H7 (cell line): ENCODE results near the gene LMNTD2. TPM values are rescaled to one million over a fixed set of nuclear protein-coding genes. Genes with fewer than 3 reads are reported as not detected.

Source experiments
- DNase-seq: peaks from one replicate; pipeline ENCODE4 v3.0.0; 2012
- H3K27me3 ChIP-seq: 2 replicates; pipeline ENCODE4 v1.6.0; 2011; ENCODE audit warnings: mild to moderate bottlenecking, low read length; ENCODE audit not compliant: control insufficient read depth, insufficient read depth
- H3K36me3 ChIP-seq: replicated peaks from 2 replicates; pipeline ENCODE4 v1.5.1; 2011; ENCODE audit warnings: low read length; ENCODE audit not compliant: control insufficient read depth, insufficient read depth
- H3K4me3 ChIP-seq: 2 replicates; pipeline ENCODE4 v1.5.1; 2011; ENCODE audit warnings: low read depth, mild to moderate bottlenecking, control low read depth, low read length, moderate library complexity; ENCODE audit not compliant: insufficient read depth
- total RNA-seq: library from RNA; depleted of rRNA; stranded (reverse); fragments of >200 nt; shearing (Covaris generic); gene quantifications from 2 replicates; pipeline ENCODE4 v1.2.3, GENCODE V29; 2014; rRNA removed

LMNTD2 gene
- total RNA-seq, 1 experiment from 2014 or later = 4.0 TPM

DNA sequence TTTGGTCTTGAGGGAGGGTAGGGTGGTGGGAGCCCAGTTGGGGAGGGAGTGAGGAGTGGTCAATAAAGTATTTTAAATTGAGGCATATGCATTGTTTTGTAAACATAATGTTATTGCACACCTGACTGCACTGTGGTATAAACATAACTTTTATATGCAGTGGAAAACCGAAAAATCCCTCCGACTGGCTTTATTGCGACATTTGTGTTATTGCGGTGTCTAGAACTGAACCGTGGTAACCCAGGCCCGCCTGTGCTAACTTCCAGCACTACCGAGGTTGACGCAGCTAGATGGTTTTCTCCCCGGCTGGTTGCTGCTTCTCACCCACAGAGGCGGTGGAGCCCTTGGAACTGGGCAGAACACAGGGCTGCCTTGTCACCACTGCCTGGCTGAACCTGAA, 45.9 kb downstream of the LMNTD2 start:
- Histone ChIP-seq H3K27me3 (no peaks in the 10 kb centered on the region), H3K36me3 (peaks cover 2% of the 10 kb centered on the region), H3K4me3 (no peak overlapping the region)
- no peak for DNase-seq

DNA sequence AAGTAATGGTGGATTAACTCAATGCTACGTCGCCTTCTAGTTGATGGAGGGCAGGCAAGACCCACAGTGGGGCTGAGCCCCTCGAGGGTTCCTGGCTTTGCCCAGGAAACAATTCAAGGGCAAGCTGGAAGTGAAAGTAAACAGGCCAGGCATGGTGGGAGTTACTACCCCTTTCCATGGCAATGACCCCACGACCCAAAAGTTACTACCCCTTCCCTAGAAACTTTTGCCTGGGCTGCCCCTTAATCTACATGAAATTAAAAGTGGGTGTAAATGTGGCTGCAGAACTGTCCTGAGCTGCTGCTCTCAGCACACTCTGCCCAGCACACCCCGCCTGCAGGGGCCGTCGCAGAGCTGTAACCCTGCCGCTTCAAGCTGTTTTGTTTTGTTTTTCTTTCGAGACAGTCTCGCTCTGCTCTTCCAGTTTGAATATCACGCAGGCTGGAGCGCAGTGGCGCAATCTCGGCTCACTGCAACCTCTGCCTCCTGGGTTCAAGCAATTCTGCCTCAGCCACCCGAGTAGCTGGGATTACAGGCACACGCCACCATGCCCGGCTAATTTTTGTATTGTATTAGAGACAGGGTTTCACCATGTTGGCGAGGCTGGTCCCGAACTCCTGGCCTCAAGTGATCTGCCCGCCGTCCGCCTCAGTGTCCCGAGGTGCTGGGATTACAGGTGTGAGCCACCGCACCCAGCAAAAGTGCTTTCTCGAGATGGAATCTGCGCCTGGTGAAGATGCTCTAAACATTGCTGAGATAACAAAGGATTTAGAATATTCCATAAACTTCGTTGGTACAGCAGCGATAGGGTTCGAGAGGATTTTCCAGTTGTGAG, 47.6 kb downstream of the LMNTD2 start:
- Histone ChIP-seq H3K27me3 (no peaks in the 10 kb centered on the region), H3K4me3 (no peak overlapping the region), H3K36me3 (peaks cover 2% of the 10 kb centered on the region)
- no peak for DNase-seq

DNA sequence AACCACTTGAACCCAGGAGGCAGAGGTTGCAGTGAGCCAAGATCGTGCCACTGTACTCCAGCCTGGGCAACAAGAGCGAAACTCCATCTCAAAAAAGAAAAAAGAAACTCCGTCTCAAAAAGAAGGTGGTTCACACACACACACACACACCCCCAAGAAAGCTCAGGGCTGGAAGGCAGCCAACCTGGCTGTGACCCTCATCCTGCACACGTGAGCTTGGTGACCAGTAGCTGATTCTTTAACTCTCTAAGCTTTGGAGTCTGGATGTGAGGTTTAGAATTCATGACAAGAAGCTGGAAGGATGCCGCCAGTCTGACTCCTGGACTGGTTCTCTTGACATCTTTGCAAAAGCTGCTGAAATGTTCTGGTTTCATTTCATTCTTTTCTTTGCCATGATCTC, 51.6 kb downstream of the LMNTD2 start:
- H3K4me3 ChIP-seq = no peak overlapping the region

DNA sequence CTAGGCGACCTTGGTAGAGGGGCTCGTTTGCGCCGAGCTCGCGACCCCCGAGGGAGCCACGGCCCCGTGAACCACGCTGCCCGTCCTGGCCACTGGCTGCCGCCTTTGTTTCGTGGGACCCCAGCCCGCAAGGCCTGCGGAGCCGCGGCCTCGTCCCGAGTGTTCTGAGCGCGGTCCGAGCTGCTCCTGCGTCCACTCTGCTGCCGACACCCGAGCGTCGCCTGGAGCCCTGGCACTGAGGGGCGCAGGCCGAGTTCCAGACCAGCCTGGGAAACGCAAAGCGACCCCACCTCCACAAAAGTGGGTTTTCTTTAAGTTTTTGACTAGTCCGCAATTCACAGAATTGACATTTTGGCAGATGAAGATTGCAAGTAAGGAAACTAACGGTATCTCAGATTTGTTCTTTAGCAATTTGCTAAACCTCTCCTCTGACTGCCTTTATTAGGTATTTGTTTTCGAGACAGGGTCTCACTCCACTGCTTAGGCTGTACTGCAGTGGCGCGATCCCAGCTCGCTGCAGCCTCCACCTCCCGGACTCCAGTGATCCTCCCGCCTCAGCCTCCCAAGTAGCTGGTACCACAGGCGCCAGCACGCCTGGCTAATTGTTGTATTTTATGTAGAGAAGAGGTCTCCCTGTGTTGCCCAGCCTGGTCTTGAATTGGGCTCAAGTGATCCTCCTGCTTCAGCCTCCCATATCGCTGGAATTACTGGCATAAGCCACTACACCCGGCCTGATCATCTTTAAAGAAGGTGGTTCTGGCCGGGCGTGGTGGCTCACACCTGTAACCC, 52.6 kb downstream of the LMNTD2 start:
- no peak for DNase-seq
- peak overlapping the region; percentile 76 for H3K4me3 ChIP-seq
- peaks cover 2% of the 10 kb centered on the region for H3K36me3 ChIP-seq
- no peaks in the 10 kb centered on the region for H3K27me3 ChIP-seq

More for the DNA sequence above, 51.6 kb downstream of the LMNTD2 start:
- Histone ChIP-seq H3K36me3 (peaks cover 2% of the 10 kb centered on the region), H3K27me3 (no peaks in the 10 kb centered on the region)
- DNase-seq = no peak

DNA sequence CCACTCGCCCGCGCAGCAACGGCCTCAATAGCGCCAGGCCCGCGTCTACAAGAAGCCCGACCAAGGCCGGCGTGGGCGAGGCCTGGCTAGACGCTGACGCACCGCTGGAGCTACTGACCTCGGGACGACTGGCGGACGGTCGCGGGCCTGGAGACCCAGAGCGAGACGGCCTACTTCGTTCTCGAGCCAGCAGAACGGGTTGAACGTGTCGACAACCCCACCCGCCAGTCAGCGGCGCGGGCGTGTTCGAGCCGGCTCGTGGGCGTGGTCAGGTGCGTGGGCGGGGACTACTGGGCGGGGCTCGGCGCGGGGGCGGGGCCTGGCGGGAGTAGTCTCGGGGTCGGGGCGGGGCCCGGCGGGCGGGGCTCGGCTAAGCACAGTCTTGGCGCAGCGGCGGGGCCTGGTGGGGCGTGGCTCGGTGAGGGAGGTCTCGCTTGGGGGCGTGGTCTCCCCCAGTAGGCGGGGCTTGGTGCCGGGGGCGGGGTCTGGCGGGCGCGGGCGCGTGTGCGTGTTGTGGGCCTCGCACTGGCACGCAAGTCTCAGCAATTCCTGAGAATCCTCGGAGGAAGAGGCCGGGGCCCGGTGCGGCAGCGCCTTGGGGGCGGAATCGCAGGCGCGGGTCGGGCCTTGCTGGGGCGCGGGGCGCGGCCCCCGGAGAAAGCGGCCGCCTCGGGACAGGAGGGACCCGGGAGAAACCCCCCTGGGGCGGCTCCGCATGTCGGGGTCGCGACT, 53.4 kb downstream of the LMNTD2 start, which contains the start of gene RNH1:
Gene RNH1 (minus strand): TSS at position 248 of the 732 bp plus-strand sequence. CDS start 5,080 bp downstream, outside the sequence.
- H3K4me3 ChIP-seq = peak within 1 kb of the TSS; percentile 94
- H3K27me3 ChIP-seq = no peaks in the 10 kb centered on the region
- H3K36me3 ChIP-seq = peaks cover 2% of the 10 kb centered on the region
- DNase-seq = peak; percentile 100

DNA sequence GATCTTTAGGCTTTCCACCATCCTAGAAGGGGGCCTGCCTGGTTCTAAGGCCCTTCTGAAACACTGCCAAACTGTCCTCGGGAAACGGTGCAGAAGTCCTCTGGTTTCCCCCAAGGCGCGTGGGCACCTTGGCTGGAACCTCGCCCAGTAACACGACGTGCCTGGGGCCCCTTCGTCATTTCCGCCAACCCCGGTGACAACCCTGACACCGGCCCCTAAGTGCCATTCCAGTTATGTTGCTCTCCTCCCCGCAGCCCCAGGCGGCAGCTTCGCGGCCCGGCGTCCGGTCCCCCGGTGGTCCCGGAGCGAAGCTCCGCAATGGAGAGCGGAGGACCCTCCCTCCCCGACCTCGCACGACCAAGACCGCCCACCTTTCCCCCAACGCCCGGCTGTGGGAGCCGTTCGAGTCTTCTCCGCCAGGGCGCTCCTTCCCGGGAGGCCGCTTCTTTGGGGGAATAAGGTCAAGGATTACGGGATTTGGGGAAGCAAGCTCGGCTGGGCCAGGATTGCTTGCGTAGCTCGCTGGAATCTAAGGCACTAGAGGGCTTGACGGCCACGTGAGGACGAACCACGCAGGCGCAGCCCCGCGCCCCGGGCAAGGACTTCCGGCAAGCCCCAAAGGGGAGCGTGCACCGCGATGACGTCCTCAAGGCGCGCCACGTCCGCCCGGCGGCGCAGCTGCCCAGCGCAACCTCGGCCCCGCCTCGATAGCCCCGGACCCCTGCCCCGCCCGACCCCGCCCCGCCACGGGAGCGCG, 54.1 kb downstream of the LMNTD2 start:
- peak; percentile 100 for DNase-seq
- Histone ChIP-seq H3K27me3 (no peaks in the 10 kb centered on the region), H3K4me3 (peak overlapping the region; percentile 94), H3K36me3 (peaks cover 2% of the 10 kb centered on the region)

DNA sequence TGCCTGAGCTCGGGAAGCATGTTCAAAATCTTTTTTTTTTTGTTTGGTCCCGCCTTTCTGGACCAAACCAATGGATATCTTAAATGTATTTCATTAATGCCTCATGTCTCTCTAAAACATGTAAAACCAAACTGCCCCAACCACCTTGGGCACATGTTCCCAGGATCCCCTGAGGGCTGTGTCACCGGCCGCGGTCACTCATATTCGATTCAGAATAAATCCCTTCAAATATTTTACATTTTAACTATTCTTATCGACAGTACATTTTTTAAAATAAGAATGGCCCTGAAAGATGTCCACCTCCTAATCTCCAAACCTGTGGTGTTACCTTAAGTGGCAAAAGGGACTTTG, 55.6 kb downstream of the LMNTD2 start:
- Histone ChIP-seq H3K27me3 (no peaks in the 10 kb centered on the region), H3K36me3 (peaks cover 4% of the 10 kb centered on the region), H3K4me3 (no peak overlapping the region)
- no peak for DNase-seq

Other genes with a start within 250 kb of the LMNTD2 start
- 1,398 and 1,404 TPM in 2 replicates for gene IFITM1, start 246.7 kb downstream of the LMNTD2 start, total RNA-seq
- gene IFITM3, start 239.9 kb downstream of the LMNTD2 start, total RNA-seq = 278 and 328 TPM in 2 replicates
- gene B4GALNT4, start 191.2 kb downstream of the LMNTD2 start, total RNA-seq = 56.0 and 62.6 TPM in 2 replicates
- gene PKP3, start 166.5 kb downstream of the LMNTD2 start, total RNA-seq = 2.1 and 3.6 TPM in 2 replicates
- 39.5 and 44.9 TPM in 2 replicates for gene SIGIRR, start 145.7 kb downstream of the LMNTD2 start, total RNA-seq
- gene ANO9, start 118.7 kb downstream of the LMNTD2 start, total RNA-seq = 0.83 and 2.2 TPM in 2 replicates
- gene PTDSS2, start 110.5 kb downstream of the LMNTD2 start, total RNA-seq = 40.9 and 47.5 TPM in 2 replicates
- gene RNH1, start 53.5 kb downstream of the LMNTD2 start, total RNA-seq = 98.9 and 104 TPM in 2 replicates
- gene HRAS, start 25.2 kb downstream of the LMNTD2 start, total RNA-seq = 27.1 and 57.9 TPM in 2 replicates
- 1.3 and 1.5 TPM in 2 replicates for gene LRRC56, start 23.2 kb downstream of the LMNTD2 start, total RNA-seq
- gene RASSF7, start 232 bp upstream of the LMNTD2 start, total RNA-seq = 28.2 and 37.0 TPM in 2 replicates
- gene PHRF1, start 15.7 kb upstream of the LMNTD2 start, total RNA-seq = 37.5 and 42.1 TPM in 2 replicates
- 13.6 and 14.6 TPM in 2 replicates for gene IRF7, start 55.2 kb upstream of the LMNTD2 start, total RNA-seq
- not detected in 2 replicates for gene CDHR5, start 64.2 kb upstream of the LMNTD2 start, total RNA-seq
- not detected in 2 replicates for gene SCT, start 66.4 kb upstream of the LMNTD2 start, total RNA-seq
- gene DRD4, start 76.5 kb upstream of the LMNTD2 start, total RNA-seq = 1.8 and 2.1 TPM in 2 replicates
- 69.0 and 74.6 TPM in 2 replicates for gene DEAF1, start 134.5 kb upstream of the LMNTD2 start, total RNA-seq
- gene TMEM80, start 135.1 kb upstream of the LMNTD2 start, total RNA-seq = 27.0 and 36.0 TPM in 2 replicates
- gene EPS8L2, start 145.5 kb upstream of the LMNTD2 start, total RNA-seq = 3.7 and 18.8 TPM in 2 replicates
- gene TALDO1, start 186.7 kb upstream of the LMNTD2 start, total RNA-seq = 264 and 269 TPM in 2 replicates
- 48.7 and 54.6 TPM in 2 replicates for gene GATD1, start 216.7 kb upstream of the LMNTD2 start, total RNA-seq
- gene CEND1, start 229.4 kb upstream of the LMNTD2 start, total RNA-seq = 0.14 TPM in 1 of 2 replicates, not detected in the other
- gene SLC25A22, start 237.5 kb upstream of the LMNTD2 start, total RNA-seq = 25.2 and 25.6 TPM in 2 replicates
- 16.8 and 31.0 TPM in 2 replicates for gene PIDD1, start 244.5 kb upstream of the LMNTD2 start, total RNA-seq
- gene RPLP2, start 249.2 kb upstream of the LMNTD2 start, total RNA-seq = 786 and 794 TPM in 2 replicates